CD14-positive monocyte (primary cell): Measurements from ENCODE around the gene PIGC. TPM values are rescaled to one million over a fixed set of nuclear protein-coding genes. Genes with fewer than 3 reads are reported as not detected.

Experiments used
- DNase-seq, 3 donors: peaks; one replicate each; pipeline ENCODE4 v3.0.0-alpha.2; 2011 to 2022
- H2AFZ ChIP-seq: 2 replicates; pipeline ENCODE4 v1.6.0; 2012; ENCODE audit warnings: mild to moderate bottlenecking, low read depth, low read length, inconsistent platforms; ENCODE audit not compliant: insufficient read depth, poor library complexity, severe bottlenecking
- H3K27ac ChIP-seq, 2 donors: 1 replicate in 1 of 2; 2 replicates in 1 of 2; pipeline ENCODE4 v1.5.1; 2012 to 2013; ENCODE audit warnings: low read length in 2 of 2, control low read depth in 1 of 2, inconsistent platforms in 1 of 2, low read depth in 1 of 2, mild to moderate bottlenecking in 1 of 2
- H3K27me3 ChIP-seq, 2 donors: one replicate each; pipeline versions ENCODE4 v1.6.0 to v1.6.1; 2011 to 2013; ENCODE audit warnings: low read length in 2 of 2; ENCODE audit not compliant: control insufficient read depth in 2 of 2, insufficient read depth in 2 of 2
- H3K36me3 ChIP-seq, 2 donors: replicated peaks in 1 of 2; 1 replicate in 1 of 2; 2 replicates in 1 of 2; pipeline versions ENCODE4 v1.5.1 to v1.6.1; 2012 to 2013; ENCODE audit warnings: low read length in 2 of 2, control low read depth in 1 of 2, inconsistent platforms in 1 of 2, mild to moderate bottlenecking in 1 of 2; ENCODE audit not compliant: insufficient read depth in 2 of 2, control insufficient read depth in 1 of 2
- H3K4me1 ChIP-seq, 2 donors: 1 replicate in 1 of 2; 2 replicates in 1 of 2; pipeline versions ENCODE4 v1.5.1 to v1.6.1; 2012 to 2013; ENCODE audit warnings: low read length in 2 of 2, control low read depth in 1 of 2, inconsistent platforms in 1 of 2, mild to moderate bottlenecking in 1 of 2, moderate library complexity in 1 of 2; ENCODE audit not compliant: insufficient read depth in 2 of 2, control insufficient read depth in 1 of 2
- H3K4me2 ChIP-seq: replicated peaks from 2 replicates; pipeline ENCODE3; 2012; ENCODE audit warnings: low read length, moderate library complexity, mild to moderate bottlenecking; ENCODE audit not compliant: poor library complexity, severe bottlenecking; ENCODE audit errors: extremely low read depth
- H3K4me3 ChIP-seq, 3 experiments: fragments of 200-600 bp in 1 of 3; sonication (generic) in 1 of 3; replicated peaks in 1 of 3; 1 replicate in 2 of 3; 2 replicates in 1 of 3; pipeline ENCODE4 v1.5.1; 2011 to 2013; ENCODE audit warnings: low read length in 3 of 3, mild to moderate bottlenecking in 3 of 3, control low read depth in 2 of 3, low read depth in 2 of 3, inconsistent platforms in 1 of 3, moderate library complexity in 1 of 3
- H3K79me2 ChIP-seq: 2 replicates; pipeline ENCODE4 v1.6.0; 2012; ENCODE audit warnings: mild to moderate bottlenecking, control low read depth, inconsistent platforms, low read length, moderate library complexity; ENCODE audit not compliant: insufficient read depth
- H3K9ac ChIP-seq: 2 replicates; pipeline ENCODE4 v1.6.0; 2017; ENCODE audit warnings: low read length, mild to moderate bottlenecking; ENCODE audit not compliant: insufficient read depth, poor library complexity, severe bottlenecking
- H3K9me3 ChIP-seq, 2 donors: replicated peaks in 1 of 2; 1 replicate in 1 of 2; 2 replicates in 1 of 2; pipeline versions ENCODE4 v1.5.1 to v1.6.1; 2012 to 2013; ENCODE audit warnings: low read length in 2 of 2, control low read depth in 1 of 2; ENCODE audit not compliant: control insufficient read depth in 1 of 2, insufficient read depth in 1 of 2
- H4K20me1 ChIP-seq: 2 replicates; pipeline ENCODE4 v1.6.0; 2012; ENCODE audit warnings: mild to moderate bottlenecking, low read length, control low read depth, moderate library complexity; ENCODE audit not compliant: insufficient read depth
- H3K27ac Mint-ChIP-seq, 7 donors: one replicate each; pipeline ENCODE4 v1.8.0; 2020; ENCODE audit warnings: mild to moderate bottlenecking in 7 of 7, mixed read lengths in 7 of 7, moderate library complexity in 6 of 7, inconsistent platforms in 2 of 7
- H3K27me3 Mint-ChIP-seq, 3 donors: one replicate each; pipeline ENCODE4 v1.8.0; 2021 to 2022; ENCODE audit warnings: low read depth in 3 of 3, mild to moderate bottlenecking in 3 of 3, mixed read lengths in 3 of 3, moderate library complexity in 3 of 3, inconsistent platforms in 1 of 3
- H3K36me3 Mint-ChIP-seq, 2 donors: one replicate each; pipeline ENCODE4 v1.8.0; 2020; ENCODE audit warnings: mixed read lengths in 2 of 2, inconsistent platforms in 1 of 2, mild to moderate bottlenecking in 1 of 2
- H3K4me1 Mint-ChIP-seq: one replicate; pipeline ENCODE4 v1.8.0; 2020; ENCODE audit warnings: mild to moderate bottlenecking, mixed read lengths
- H3K4me3 Mint-ChIP-seq, 2 donors: one replicate each; pipeline ENCODE4 v1.8.0; 2020; ENCODE audit warnings: mild to moderate bottlenecking in 2 of 2, mixed read lengths in 2 of 2, moderate library complexity in 1 of 2
- H3K9me3 Mint-ChIP-seq, 7 donors: one replicate each; pipeline ENCODE4 v1.8.0; 2020 to 2022; ENCODE audit warnings: mixed read lengths in 7 of 7, mild to moderate bottlenecking in 6 of 7, moderate library complexity in 6 of 7, inconsistent platforms in 2 of 7
- CTCF ChIP-seq: fragments of 200-600 bp; IDR thresholded peaks from one replicate; pipeline ENCODE4 v1.8.0; 2022; ENCODE audit warnings: antibody characterized with exemption, mild to moderate bottlenecking
- WGBS: methylation state at CpG from one replicate; pipeline ENCODE4 v1.1.5; 2013; ENCODE audit warnings: missing lambda C conversion rate; ENCODE audit not compliant: insufficient coverage; 5-methylcytosine and 5-hydroxymethylcytosine counted together
- intact Hi-C, 2 donors: fragments of 100-400 bp; cut with micrococcal nuclease; formaldehyde crosslinking; loops; one replicate each; pipeline versions ENCODE4 v1.15.0 to v1.15.1; 2023
- polyA plus RNA-seq, 3 donors: library from polyadenylated mRNA; depleted of rRNA in 1 of 3; unstranded in 2 of 3; stranded (reverse) in 1 of 3; fragments of 300-500 nt in 2 of 3; fragments of >200 nt in 1 of 3; fragmentation: Illumina TruSeq in 2 of 3; gene quantifications; 1 replicate in 2 of 3; 2 replicates in 1 of 3; pipeline ENCODE4 v1.2.3, GENCODE V29; 2012 to 2021

The PIGC gene
- polyA plus RNA-seq, 3 donors = 11.5 to 61.5 (median 51.1) TPM

- H3K79me2 ChIP-seq = peaks cover 28% of the 10 kb centered on the region
- no CpG with 5 or more reads among the region's 3 CpGs for WGBS
- Mint-ChIP-seq H3K36me3 (peaks cover 9% of the 10 kb centered on the region in 2 donors), H3K27me3 (peaks cover 0 to 5% (median 0%) of the 10 kb centered on the region in 3 donors), H3K9me3 (no peaks in the 10 kb centered on the region), H3K4me3 (no peak overlapping the region), H3K27ac (no peak overlapping the region), H3K4me1 (peaks cover 58% of the 10 kb centered on the region)
- TF ChIP-seq CTCF = no peak
- no peak overlapping the region for H3K4me2 ChIP-seq
- H3K4me3 ChIP-seq = no peak overlapping the region
- H3K9me3 ChIP-seq = no peaks in the 10 kb centered on the region
- no peaks in the 10 kb centered on the region for H3K27me3 ChIP-seq
- H4K20me1 ChIP-seq = no peaks in the 10 kb centered on the region
- no peak overlapping the region for H2AFZ ChIP-seq
- intact Hi-C loops = loop anchor here in 1 of 2 donors (5.0 to 10.0 kb wide), 3 partner anchors 86 to 602 kb away; partner anchors contain the start of genes DNM3 and SUCO
- peaks cover 32 to 57% of the 10 kb centered on the region in 2 donors for H3K4me1 ChIP-seq
- DNase-seq = no peak
- H3K36me3 ChIP-seq = peaks cover under 1 to 8% of the 10 kb centered on the region in 2 donors
- H3K27ac ChIP-seq = no peak overlapping the region
- H3K9ac ChIP-seq = no peak overlapping the region
These were observed 2.7 kb upstream of the PIGC start for GRCh38 chr1:172446547-172446946.

DNA sequence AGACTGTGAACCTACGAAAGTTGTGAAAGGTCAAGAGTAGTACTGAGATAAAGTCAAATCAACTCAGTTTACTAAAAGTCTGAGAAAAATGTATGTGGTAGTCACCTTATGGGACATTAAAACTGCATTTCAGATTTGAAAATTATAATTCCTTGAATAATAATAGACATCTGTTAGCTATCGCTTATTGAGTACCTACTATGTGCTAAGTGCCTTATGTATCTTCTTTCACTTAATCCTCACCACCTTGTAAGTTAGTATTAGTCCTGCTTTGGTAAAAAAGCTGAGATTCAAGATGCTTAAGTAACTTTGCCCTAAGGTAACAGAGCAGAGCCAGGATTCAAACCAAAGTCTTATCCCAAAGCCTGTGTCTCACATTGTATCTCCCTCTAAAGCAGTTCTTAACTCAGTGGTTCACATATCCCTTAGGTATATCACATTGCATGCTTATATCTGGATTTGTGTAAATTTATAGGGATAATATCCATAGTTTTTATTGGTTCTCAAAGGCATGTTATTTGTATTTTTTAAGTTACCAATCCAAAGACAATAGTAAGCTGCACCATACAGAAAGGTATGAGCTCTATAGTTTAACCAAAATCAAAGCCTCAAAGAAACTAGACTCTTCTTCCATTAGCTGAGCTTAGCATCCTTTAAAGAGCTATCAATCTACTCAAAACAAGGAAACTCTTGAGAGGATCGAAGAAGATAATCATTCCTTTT, 865 bp downstream of the PIGC start:
- intact Hi-C loops = loop anchor here in 1 of 2 donors (10.0 kb wide), 1 partner anchor 598 kb away; the partner anchor contains the start of gene DNM3
- no peaks in the 10 kb centered on the region for H4K20me1 ChIP-seq
- H3K9me3 Mint-ChIP-seq = no peaks in the 10 kb centered on the region
- H3K36me3 Mint-ChIP-seq = peaks cover 23% of the 10 kb centered on the region in 2 donors
- peaks cover 2 to 40% of the 10 kb centered on the region in 2 donors for H3K36me3 ChIP-seq
- no peaks in the 10 kb centered on the region for H3K9me3 ChIP-seq
- peaks cover 40% of the 10 kb centered on the region for H3K4me1 Mint-ChIP-seq
- H2AFZ ChIP-seq = peak overlapping the region; percentile 99
- peak overlapping the region in 6 of 7 donors; percentile 65 to 93 (median 91) for H3K27ac Mint-ChIP-seq
- H3K27ac ChIP-seq = peak overlapping the region in 1 of 2 donors; percentile 90
- TF ChIP-seq CTCF = no peak
- no peaks in the 10 kb centered on the region for H3K27me3 ChIP-seq
- H3K4me1 ChIP-seq = peaks cover 17 to 36% of the 10 kb centered on the region in 2 donors
- peak overlapping the region; percentile 91 for H3K9ac ChIP-seq
- no peak for DNase-seq
- peak overlapping the region; percentile 66 to 88 (median 82) for H3K4me3 ChIP-seq
- WGBS = no CpG with 5 or more reads among the region's 3 CpGs
- H3K4me3 Mint-ChIP-seq = peak overlapping the region; percentile 85 to 97
- peak overlapping the region; percentile 85 for H3K4me2 ChIP-seq
- H3K27me3 Mint-ChIP-seq = no peaks in the 10 kb centered on the region
- peaks cover 56% of the 10 kb centered on the region for H3K79me2 ChIP-seq
